GM19324 (cell line): ENCODE measurements around the gene SIGLEC1.

Experiments used
- ATAC-seq: cut with Tn5 transposase; IDR thresholded peaks from one replicate; pipeline ENCODE4 v1.9.1; 2021; ENCODE audit warnings: mild to moderate bottlenecking, moderate library complexity; ENCODE audit not compliant: unreplicated experiment, low FRiP score

The SIGLEC1 gene

GRCh38 chr20:3663031-3663701 lies 49.2 kb downstream of the SIGLEC1 start, which contains the start of gene GFRA4:
Gene GFRA4 (minus strand): TSS chr20:3663399. CDS start chr20:3663399, 0 bp downstream.
- ATAC-seq, result no peak
